ENCODE measurements around the gene CDK18. TPM values are rescaled to one million over a fixed set of nuclear protein-coding genes. Genes with fewer than 3 reads are reported as not detected.

The CDK18 gene
- total and polyA plus RNA-seq, 4 donors, result 9.7 to 21.0 (median 15.0) TPM

- Histone ChIP-seq H3K4me1 (ENCODE audit: control insufficient read depth in 5 of 5, insufficient read depth in 5 of 5, low read length in 5 of 5) (peaks cover 3 to 26% (median 18%) of the 10 kb centered on the region in 5 donors), H3K9me3 (ENCODE audit: control insufficient read depth in 4 of 4, insufficient read depth in 3 of 4, low read length in 3 of 4) (no peaks in the 10 kb centered on the region), H3K9ac (ENCODE audit: insufficient read depth in 1 of 2, low read length in 2 of 2) (no peak overlapping the region), H3K27me3 (ENCODE audit: control insufficient read depth in 3 of 3, insufficient read depth in 3 of 3, low read length in 2 of 3) (no peaks in the 10 kb centered on the region), H3K27ac (ENCODE audit: low read depth in 1 of 2, low read length in 1 of 2) (no peak overlapping the region), H3K4me3 (no peak overlapping the region), H3K36me3 (ENCODE audit: control insufficient read depth in 4 of 4, insufficient read depth in 4 of 4, low read length in 4 of 4) (no peaks in the 10 kb centered on the region)
- ATAC-seq (ENCODE audit: insufficient read depth, low FRiP score) (no peak), DNase-seq (no peak)
- WGBS, 2 donors, result 74 to 87% methylated on average over 3 of the region's 3 CpGs
- TF ChIP-seq CTCF (IDR thresholded peaks at IDR 0.05; ENCODE audit: control extremely low read depth, extremely low read depth), result no peak
These were observed 6.5 kb downstream of the CDK18 start for GRCh38 chr1:205510951-205511330.

- WGBS, 2 donors, result 52 to 56% methylated on average over 13 of the region's 13 CpGs
- Histone ChIP-seq H3K4me3 (no peak overlapping the region), H3K27me3 (ENCODE audit: control insufficient read depth in 3 of 3, insufficient read depth in 3 of 3, low read length in 2 of 3) (no peaks in the 10 kb centered on the region), H3K27ac (ENCODE audit: low read depth in 1 of 2, low read length in 1 of 2) (peak overlapping the region; percentile 57 to 76), H3K36me3 (ENCODE audit: control insufficient read depth in 4 of 4, insufficient read depth in 4 of 4, low read length in 4 of 4) (no peaks in the 10 kb centered on the region), H3K4me1 (ENCODE audit: control insufficient read depth in 5 of 5, insufficient read depth in 5 of 5, low read length in 5 of 5) (peaks cover 3 to 29% (median 20%) of the 10 kb centered on the region in 5 donors), H3K9ac (ENCODE audit: insufficient read depth in 1 of 2, low read length in 2 of 2) (no peak overlapping the region), H3K9me3 (ENCODE audit: control insufficient read depth in 4 of 4, insufficient read depth in 3 of 4, low read length in 3 of 4) (no peaks in the 10 kb centered on the region)
- ATAC-seq (ENCODE audit: insufficient read depth, low FRiP score) (peak; percentile 16), DNase-seq (peak in 2 of 3 donors; percentile 28 to 37)
- TF ChIP-seq CTCF (IDR thresholded peaks at IDR 0.05; ENCODE audit: control extremely low read depth, extremely low read depth), result no peak
These were observed 7.9 kb downstream of the CDK18 start for GRCh38 chr1:205512059-205513045.

DNA sequence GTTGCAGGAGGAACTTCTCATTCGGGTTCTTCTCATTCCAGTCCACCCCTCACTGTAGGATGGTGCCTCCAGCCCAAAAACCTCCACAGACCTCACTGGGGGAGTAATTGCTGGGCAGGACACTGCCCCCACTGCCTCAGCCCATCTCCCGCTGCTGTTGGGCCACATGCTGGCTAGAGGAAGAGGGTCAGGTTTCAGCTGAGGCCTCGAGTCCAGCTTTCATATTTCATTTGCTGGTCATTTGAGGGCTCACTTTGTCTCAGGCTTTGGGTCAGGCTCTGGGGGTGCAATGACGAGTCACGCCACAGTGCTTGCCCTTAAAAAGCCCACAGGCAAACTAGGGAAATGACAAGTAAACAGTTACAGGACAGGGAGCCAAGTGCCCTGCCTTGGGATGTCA, 9.3 kb downstream of the CDK18 start:
- WGBS, 2 donors, result 79 to 85% methylated on average over 5 of the region's 5 CpGs

More for the DNA sequence above, 9.3 kb downstream of the CDK18 start:
- Histone ChIP-seq H3K27me3 (ENCODE audit: control insufficient read depth in 3 of 3, insufficient read depth in 3 of 3, low read length in 2 of 3) (no peaks in the 10 kb centered on the region), H3K9me3 (ENCODE audit: control insufficient read depth in 4 of 4, insufficient read depth in 3 of 4, low read length in 3 of 4) (no peaks in the 10 kb centered on the region), H3K27ac (ENCODE audit: low read depth in 1 of 2, low read length in 1 of 2) (peak overlapping the region in 1 of 2 donors; percentile 45), H3K4me3 (no peak overlapping the region), H3K36me3 (ENCODE audit: control insufficient read depth in 4 of 4, insufficient read depth in 4 of 4, low read length in 4 of 4) (peaks cover 0 to 2% (median 0%) of the 10 kb centered on the region in 4 donors), H3K4me1 (ENCODE audit: control insufficient read depth in 5 of 5, insufficient read depth in 5 of 5, low read length in 5 of 5) (peaks cover 3 to 25% (median 20%) of the 10 kb centered on the region in 5 donors), H3K9ac (ENCODE audit: insufficient read depth in 1 of 2, low read length in 2 of 2) (no peak overlapping the region)
- DNase-seq, result no peak
- no peak for ATAC-seq (ENCODE audit: insufficient read depth, low FRiP score)
- no peak for TF ChIP-seq CTCF (IDR thresholded peaks at IDR 0.05; ENCODE audit: control extremely low read depth, extremely low read depth)

All from lung (tissue), 12 donors.